Gastroesophageal sphincter (tissue), 4 donors: ENCODE data around the gene SDC4. TPM values are rescaled to one million over a fixed set of nuclear protein-coding genes. Genes with fewer than 3 reads are reported as not detected.

ENCODE experiments used
- ATAC-seq: fragments of 150-250 bp; one replicate; pipeline ENCODE4 v1.9.1; 2016; ENCODE audit warnings: mild to moderate bottlenecking, moderate library complexity
- H3K27ac ChIP-seq, 4 donors: fragments of 200-600 bp; sonication (generic) in 3 of 4; 1 replicate in 3 of 4; 2 replicates in 1 of 4; pipeline ENCODE4 v1.5.1; 2016 to 2019
- H3K27me3 ChIP-seq: fragments of 200-600 bp; sonication (generic); one replicate; pipeline ENCODE4 v1.5.1; 2019
- H3K36me3 ChIP-seq, 2 donors: fragments of 200-600 bp; sonication (generic); one replicate each; pipeline ENCODE4 v1.5.1; 2019; ENCODE audit warnings: control low read depth in 1 of 2
- H3K4me1 ChIP-seq, 3 donors: fragments of 200-600 bp; sonication (generic); 1 replicate in 2 of 3; 2 replicates in 1 of 3; pipeline ENCODE4 v1.5.1; 2016 to 2019; ENCODE audit warnings: control low read depth in 2 of 3
- H3K4me3 ChIP-seq, 2 donors: fragments of 200-600 bp; sonication (generic); one replicate each; pipeline ENCODE4 v1.5.1; 2019; ENCODE audit warnings: mild to moderate bottlenecking in 1 of 2, moderate library complexity in 1 of 2
- H3K9me3 ChIP-seq, 3 donors: fragments of 200-600 bp; sonication (generic); one replicate each; pipeline ENCODE4 v1.5.1; 2017 to 2019; ENCODE audit warnings: control low read depth in 2 of 3
- EP300 ChIP-seq: sonication (generic); formaldehyde crosslinking; IDR thresholded peaks from one replicate; pipeline ENCODE4 v1.6.1; 2017; ENCODE audit warnings: antibody characterized with exemption, mild to moderate bottlenecking
- POLR2A ChIP-seq, 2 donors: fragments of 450-650 bp; IDR thresholded peaks; one replicate each; pipeline ENCODE4 v1.6.1; 2017; ENCODE audit warnings: antibody characterized with exemption in 2 of 2, mild to moderate bottlenecking in 2 of 2, moderate library complexity in 1 of 2
- POLR2AphosphoS5 ChIP-seq: sonication (generic); formaldehyde crosslinking; IDR thresholded peaks from one replicate; pipeline ENCODE4 v1.6.1; 2017; ENCODE audit warnings: antibody characterized with exemption
- WGBS, 2 donors: methylation state at CpG; one replicate each; pipeline ENCODE4 v1.1.5; 2018; ENCODE audit warnings: low coverage in 1 of 2; 5-methylcytosine and 5-hydroxymethylcytosine counted together
- total RNA-seq, 4 donors: library from RNA; depleted of rRNA; stranded (reverse); fragments of >200 nt; gene quantifications; one replicate each; pipeline ENCODE4 v1.1.0, GENCODE V29; 2016
- TF ChIP-seq, protein P1 (sequence below), 4 experiments: fragments of 200-600 bp in 2 of 4; fragments of 450-650 bp in 2 of 4; sonication (generic) in 1 of 4; IDR thresholded peaks; one replicate each; pipeline ENCODE4 v1.5.1; 2017 to 2019; ENCODE audit warnings: antibody characterized with exemption in 4 of 4, mild to moderate bottlenecking in 2 of 4, moderate library complexity in 2 of 4

Gene SDC4
- total RNA-seq, 4 donors from 2014 or later = 75.1 to 182 (median 84.2) TPM

- Histone ChIP-seq H3K27ac (peak overlapping the region in 1 of 4 donors; percentile 9), H3K27me3 (peaks cover 3% of the 10 kb centered on the region), H3K4me3 (no peak overlapping the region), H3K9me3 (no peaks in the 10 kb centered on the region), H3K36me3 (peaks cover 0 to 34% of the 10 kb centered on the region in 2 donors), H3K4me1 (peaks cover 0 to 3% (median 0%) of the 10 kb centered on the region in 3 donors)
- WGBS, 2 donors = no CpG with 5 or more reads among the region's 7 CpGs
- TF ChIP-seq, protein P1, sequence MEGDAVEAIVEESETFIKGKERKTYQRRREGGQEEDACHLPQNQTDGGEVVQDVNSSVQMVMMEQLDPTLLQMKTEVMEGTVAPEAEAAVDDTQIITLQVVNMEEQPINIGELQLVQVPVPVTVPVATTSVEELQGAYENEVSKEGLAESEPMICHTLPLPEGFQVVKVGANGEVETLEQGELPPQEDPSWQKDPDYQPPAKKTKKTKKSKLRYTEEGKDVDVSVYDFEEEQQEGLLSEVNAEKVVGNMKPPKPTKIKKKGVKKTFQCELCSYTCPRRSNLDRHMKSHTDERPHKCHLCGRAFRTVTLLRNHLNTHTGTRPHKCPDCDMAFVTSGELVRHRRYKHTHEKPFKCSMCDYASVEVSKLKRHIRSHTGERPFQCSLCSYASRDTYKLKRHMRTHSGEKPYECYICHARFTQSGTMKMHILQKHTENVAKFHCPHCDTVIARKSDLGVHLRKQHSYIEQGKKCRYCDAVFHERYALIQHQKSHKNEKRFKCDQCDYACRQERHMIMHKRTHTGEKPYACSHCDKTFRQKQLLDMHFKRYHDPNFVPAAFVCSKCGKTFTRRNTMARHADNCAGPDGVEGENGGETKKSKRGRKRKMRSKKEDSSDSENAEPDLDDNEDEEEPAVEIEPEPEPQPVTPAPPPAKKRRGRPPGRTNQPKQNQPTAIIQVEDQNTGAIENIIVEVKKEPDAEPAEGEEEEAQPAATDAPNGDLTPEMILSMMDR (IDR thresholded peaks at IDR 0.05) = peak in 3 of 4 experiments; percentile 7 to 51 (median 18)
- TF ChIP-seq POLR2A (IDR thresholded peaks at IDR 0.05) = no peak
- TF ChIP-seq EP300 = no peak
- no peak for TF ChIP-seq POLR2AphosphoS5
- peak; percentile 24 for ATAC-seq
Measured at GRCh38 chr20:45322952-45323383, 25.3 kb downstream of the SDC4 start.

GRCh38 chr20:45320948-45321595, 27.2 kb downstream of the SDC4 start:
- Histone ChIP-seq H3K9me3 (no peaks in the 10 kb centered on the region), H3K27me3 (peaks cover 22% of the 10 kb centered on the region), H3K4me3 (no peak overlapping the region), H3K36me3 (peaks cover 0 to 17% of the 10 kb centered on the region in 2 donors), H3K27ac (no peak overlapping the region), H3K4me1 (peaks cover 0 to 11% (median 0%) of the 10 kb centered on the region in 3 donors)
- WGBS, 2 donors = 67% methylated on average over 2 to 3 of the region's 5 CpGs
- TF ChIP-seq POLR2A (IDR thresholded peaks at IDR 0.05) (no peak), EP300 (no peak), POLR2AphosphoS5 (no peak)
- TF ChIP-seq, protein P1 (IDR thresholded peaks at IDR 0.05) = no peak
- ATAC-seq = no peak

- no peak for ATAC-seq
Measured at GRCh38 chr20:45318948-45319347, 29.3 kb downstream of the SDC4 start.

DNA sequence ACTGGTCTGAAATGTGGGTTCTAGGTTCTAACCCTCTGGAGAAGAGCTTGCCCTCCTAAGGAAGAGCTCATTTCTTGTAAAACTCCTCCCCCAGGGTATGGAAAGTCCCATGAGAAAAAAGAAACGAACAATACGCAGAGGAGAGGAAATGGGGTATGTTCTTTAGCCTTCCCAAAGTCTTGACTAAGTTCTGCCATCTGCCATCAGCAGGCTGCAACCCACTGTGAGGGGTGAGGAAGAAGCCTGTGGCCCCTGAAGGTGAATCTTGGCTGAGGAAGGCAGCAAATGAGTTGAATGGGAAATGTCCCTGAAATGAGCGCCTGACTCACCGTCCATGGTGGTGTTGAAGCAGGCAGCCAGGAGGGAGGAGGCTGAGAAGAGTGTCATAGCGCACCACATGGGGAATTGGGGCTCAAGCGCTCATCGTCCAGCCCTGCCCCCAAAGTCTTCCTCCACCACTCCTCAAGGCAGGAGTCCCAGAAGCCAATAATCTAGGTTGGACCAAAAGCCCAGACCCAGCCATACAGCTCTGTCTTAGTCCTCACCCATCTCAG, 29.8 kb downstream of the SDC4 start:
- Histone ChIP-seq H3K27ac (no peak overlapping the region), H3K9me3 (no peaks in the 10 kb centered on the region), H3K4me1 (peaks cover 0 to 12% (median 0%) of the 10 kb centered on the region in 3 donors), H3K36me3 (no peaks in the 10 kb centered on the region), H3K4me3 (no peak overlapping the region), H3K27me3 (peaks cover 46% of the 10 kb centered on the region)
- 73 to 100% methylated on average over 2 to 7 of the region's 7 CpGs for WGBS, 2 donors
- TF ChIP-seq, protein P1 (IDR thresholded peaks at IDR 0.05) = no peak
- no peak for TF ChIP-seq POLR2A (IDR thresholded peaks at IDR 0.05)
- ATAC-seq = no peak

More at GRCh38 chr20:45318948-45319347, 29.3 kb downstream of the SDC4 start:
- TF ChIP-seq, protein P1 (IDR thresholded peaks at IDR 0.05) = no peak
- TF ChIP-seq EP300 (no peak), POLR2AphosphoS5 (no peak), POLR2A (IDR thresholded peaks at IDR 0.05) (no peak)
- Histone ChIP-seq H3K4me1 (peaks cover 0 to 12% (median 0%) of the 10 kb centered on the region in 3 donors), H3K27ac (no peak overlapping the region), H3K27me3 (peaks cover 42% of the 10 kb centered on the region), H3K4me3 (no peak overlapping the region), H3K9me3 (no peaks in the 10 kb centered on the region), H3K36me3 (no peaks in the 10 kb centered on the region)
- WGBS, 2 donors = 100% methylated on average over 2 of the region's 2 CpGs; no CpG with 5 or more reads in 1 of the 2 donors

GRCh38 chr20:45317826-45318225, 30.4 kb downstream of the SDC4 start:
- no peak for ATAC-seq
- no peak overlapping the region for H3K4me3 ChIP-seq
- 60% methylated on average over 2 of the region's 3 CpGs; no CpG with 5 or more reads in 1 of the 2 donors for WGBS, 2 donors
- H3K27ac ChIP-seq = no peak overlapping the region
- H3K27me3 ChIP-seq = peaks cover 53% of the 10 kb centered on the region
- H3K4me1 ChIP-seq = peaks cover 0 to 12% (median 0%) of the 10 kb centered on the region in 3 donors
- TF ChIP-seq POLR2AphosphoS5 (no peak), POLR2A (IDR thresholded peaks at IDR 0.05) (no peak), EP300 (no peak)
- TF ChIP-seq, protein P1 (IDR thresholded peaks at IDR 0.05) = no peak
- H3K9me3 ChIP-seq = no peaks in the 10 kb centered on the region
- no peaks in the 10 kb centered on the region for H3K36me3 ChIP-seq
